H9 (cell line): ENCODE measurements around the gene FCSK. TPM values are rescaled to one million over a fixed set of nuclear protein-coding genes. Genes with fewer than 3 reads are reported as not detected.

Source experiments
- DNase-seq: peaks from one replicate; pipeline ENCODE4 v3.0.0-alpha.2; 2017
- H2AFZ ChIP-seq: one replicate; pipeline ENCODE4 v1.6.1; 2013; ENCODE audit warnings: mild to moderate bottlenecking, low read length, control low read depth, moderate library complexity
- H2AK5ac ChIP-seq: 2 replicates; pipeline ENCODE4 v1.6.1; 2013; ENCODE audit warnings: low read length, control low read depth, mixed read lengths; ENCODE audit not compliant: insufficient read length
- H2BK120ac ChIP-seq: one replicate; pipeline ENCODE4 v1.6.1; 2013; ENCODE audit warnings: low read depth, mild to moderate bottlenecking, low read length, control low read depth, inconsistent platforms; ENCODE audit not compliant: poor library complexity, severe bottlenecking
- H2BK12ac ChIP-seq: 2 replicates; pipeline ENCODE4 v1.6.1; 2013; ENCODE audit warnings: low read length, control low read depth, mixed read lengths, low read depth; ENCODE audit not compliant: insufficient read length
- H2BK15ac ChIP-seq: 2 replicates; pipeline ENCODE4 v1.6.1; 2013; ENCODE audit warnings: low read depth, low read length, control low read depth
- H2BK20ac ChIP-seq: one replicate; pipeline ENCODE4 v1.6.1; 2013; ENCODE audit warnings: low read depth, mild to moderate bottlenecking, low read length, control low read depth, inconsistent platforms; ENCODE audit not compliant: poor library complexity, severe bottlenecking
- H2BK5ac ChIP-seq: 2 replicates; pipeline ENCODE4 v1.6.1; 2013; ENCODE audit warnings: low read length, control low read depth, mixed read lengths; ENCODE audit not compliant: insufficient read length
- H3K14ac ChIP-seq: 2 replicates; pipeline ENCODE4 v1.6.1; 2013; ENCODE audit warnings: low read length, control low read depth; ENCODE audit not compliant: insufficient read depth
- H3K18ac ChIP-seq: 2 replicates; pipeline ENCODE4 v1.6.1; 2013; ENCODE audit warnings: low read depth, mild to moderate bottlenecking, mixed read lengths, low read length, control low read depth; ENCODE audit not compliant: insufficient read length
- H3K23ac ChIP-seq: 2 replicates; pipeline ENCODE4 v1.6.1; 2013; ENCODE audit warnings: low read length, control low read depth, mixed read lengths, low read depth; ENCODE audit not compliant: insufficient read length
- H3K23me2 ChIP-seq: 2 replicates; pipeline ENCODE4 v1.6.1; 2013; ENCODE audit warnings: low read depth, mild to moderate bottlenecking, mixed read lengths, low read length, control low read depth; ENCODE audit not compliant: insufficient read length, poor library complexity, severe bottlenecking
- H3K27ac ChIP-seq: 2 replicates; pipeline ENCODE4 v1.5.1; 2013; ENCODE audit warnings: low read length, control low read depth, mixed read lengths, low read depth; ENCODE audit not compliant: insufficient read length
- H3K27me3 ChIP-seq: 2 replicates; pipeline ENCODE4 v1.6.1; 2013; ENCODE audit warnings: low read length, control low read depth, inconsistent platforms; ENCODE audit not compliant: insufficient read depth
- H3K4ac ChIP-seq: 2 replicates; pipeline ENCODE4 v1.6.1; 2013; ENCODE audit warnings: low read depth, mild to moderate bottlenecking, control low read depth, inconsistent platforms, low read length, moderate library complexity
- H3K4me1 ChIP-seq: 2 replicates; pipeline ENCODE4 v1.6.1; 2013; ENCODE audit warnings: low read length, control low read depth, inconsistent platforms; ENCODE audit not compliant: insufficient read depth
- H3K4me2 ChIP-seq: 2 replicates; pipeline ENCODE4 v1.6.1; 2013; ENCODE audit warnings: low read length, control low read depth, mixed read lengths; ENCODE audit not compliant: insufficient read length, insufficient read depth
- H3K56ac ChIP-seq: 2 replicates; pipeline ENCODE4 v1.6.1; 2013; ENCODE audit warnings: low read depth, mild to moderate bottlenecking, mixed read lengths, low read length, control low read depth; ENCODE audit not compliant: insufficient read length
- H3K79me1 ChIP-seq: 2 replicates; pipeline ENCODE4 v1.6.1; 2013; ENCODE audit warnings: low read depth, mild to moderate bottlenecking, moderate library complexity, low read length, control low read depth, inconsistent platforms; ENCODE audit not compliant: insufficient read depth, poor library complexity, severe bottlenecking
- H3K79me2 ChIP-seq: 2 replicates; pipeline ENCODE4 v1.6.1; 2013; ENCODE audit warnings: low read length, control low read depth, inconsistent platforms; ENCODE audit not compliant: insufficient read depth
- H3K9ac ChIP-seq: 2 replicates; pipeline ENCODE4 v1.6.1; 2013; ENCODE audit warnings: low read length, control low read depth, mixed read lengths; ENCODE audit not compliant: insufficient read length; ENCODE audit errors: extremely low read depth
- H3K9me3 ChIP-seq: one replicate; pipeline ENCODE4 v1.6.1; 2013; ENCODE audit warnings: low read depth, low read length, inconsistent platforms; ENCODE audit not compliant: control insufficient read depth
- H3T11ph ChIP-seq: one replicate; pipeline ENCODE4 v1.6.1; 2013; ENCODE audit warnings: mild to moderate bottlenecking, low read length, control low read depth, inconsistent platforms
- H4K20me1 ChIP-seq: one replicate; pipeline ENCODE4 v1.6.1; 2013; ENCODE audit not compliant: control insufficient read depth, insufficient read length, insufficient read depth
- H4K5ac ChIP-seq: 2 replicates; pipeline ENCODE4 v1.6.1; 2013; ENCODE audit warnings: low read depth, mild to moderate bottlenecking, mixed read lengths, low read length, control low read depth; ENCODE audit not compliant: insufficient read length
- H4K8ac ChIP-seq: replicated peaks from 2 replicates; pipeline ENCODE4 v1.6.1; 2013; ENCODE audit warnings: low read length, control low read depth, mixed read lengths, low read depth; ENCODE audit not compliant: insufficient read length
- H4K91ac ChIP-seq: 2 replicates; pipeline ENCODE4 v1.6.1; 2013; ENCODE audit warnings: low read depth, mild to moderate bottlenecking, moderate library complexity, mixed read lengths, low read length, control low read depth; ENCODE audit not compliant: insufficient read length
- H3K27ac Mint-ChIP-seq, 3 experiments: 2 replicates in 2 of 3; 3 replicates in 1 of 3; pipeline ENCODE4 v1.8.0; 2020 to 2021; ENCODE audit warnings: mixed read lengths in 3 of 3, mild to moderate bottlenecking in 1 of 3, moderate library complexity in 1 of 3
- H3K27me3 Mint-ChIP-seq: 2 replicates; pipeline ENCODE4 v1.8.0; 2021; ENCODE audit warnings: low read depth, mild to moderate bottlenecking, moderate library complexity, mixed read lengths
- H3K36me3 Mint-ChIP-seq, 3 experiments: 2 replicates in 2 of 3; 3 replicates in 1 of 3; pipeline ENCODE4 v1.8.0; 2020 to 2021; ENCODE audit warnings: low read depth in 3 of 3, mixed read lengths in 3 of 3; ENCODE audit not compliant: insufficient read depth in 1 of 3
- H3K4me1 Mint-ChIP-seq, 2 experiments: 2 replicates each; pipeline ENCODE4 v1.8.0; 2020; ENCODE audit warnings: mixed read lengths in 2 of 2
- H3K4me3 Mint-ChIP-seq, 2 experiments: 2 replicates in 1 of 2; 3 replicates in 1 of 2; pipeline ENCODE4 v1.8.0; 2020 to 2021; ENCODE audit warnings: mild to moderate bottlenecking in 2 of 2, mixed read lengths in 2 of 2, moderate library complexity in 1 of 2
- H3K9me3 Mint-ChIP-seq, 2 experiments: 2 replicates in 1 of 2; 3 replicates in 1 of 2; pipeline ENCODE4 v1.8.0; 2020; ENCODE audit warnings: mild to moderate bottlenecking in 2 of 2, mixed read lengths in 2 of 2, moderate library complexity in 1 of 2
- CTCF ChIP-seq: fragments of 200-600 bp; sonication (generic); conservative IDR thresholded peaks from 3 replicates; pipeline ENCODE4 v1.8.0; 2021; ENCODE audit warnings: antibody characterized with exemption, mild to moderate bottlenecking
- WGBS: extraction: QIAGEN DNeasy Blood & Tissue Kit; methylation state at CpG from one replicate; pipeline ENCODE4 v1.1.7; 2013; ENCODE audit warnings: missing lambda C conversion rate, low lambda C conversion rate, mixed read lengths; ENCODE audit not compliant: insufficient read length; ENCODE audit errors: extremely low coverage; 5-methylcytosine and 5-hydroxymethylcytosine counted together
- total RNA-seq: library from RNA; stranded (reverse); gene quantifications from 2 replicates; pipeline ENCODE4 v1.2.1, GENCODE V29; 2021

Gene FCSK
- total RNA-seq, 1 experiment from 2014 or later, result 6.5 TPM

DNA sequence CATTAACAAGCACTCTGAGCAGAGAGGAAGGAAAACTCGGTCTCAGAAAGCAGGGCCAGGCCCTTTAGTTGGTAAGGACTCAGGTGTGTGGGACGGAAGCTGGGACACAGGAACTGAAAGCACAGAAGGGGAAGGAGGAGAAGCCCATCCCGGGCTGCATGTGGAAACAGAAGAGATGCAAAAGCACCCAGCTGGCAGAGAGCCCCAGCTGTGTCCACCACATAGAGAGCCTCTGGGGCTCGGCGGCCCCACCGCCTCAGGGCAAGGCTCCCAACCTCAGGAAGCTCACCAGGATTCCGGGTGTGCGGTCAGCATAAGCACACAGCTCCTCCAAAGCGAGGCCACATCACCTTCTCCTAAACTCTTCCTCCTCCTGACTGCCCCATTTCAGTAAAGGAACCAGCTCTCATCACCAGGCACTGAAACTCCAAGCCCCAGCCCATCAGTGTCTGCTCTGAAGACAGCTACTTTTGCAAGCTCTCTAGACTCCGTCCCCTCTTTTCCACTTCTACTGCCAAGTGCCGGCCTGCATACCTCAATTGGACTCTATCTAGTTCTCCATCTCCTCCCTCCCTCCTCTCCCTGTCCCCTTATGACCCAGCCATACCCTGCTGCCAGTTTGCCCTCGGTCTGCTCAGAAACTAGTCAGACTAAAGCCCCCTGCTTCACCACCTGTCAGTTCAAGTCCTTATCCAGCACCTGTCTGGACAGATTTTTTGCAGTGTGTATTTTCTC lies 21.5 kb upstream of the FCSK start:
- H3K27ac Mint-ChIP-seq, result peak overlapping the region; percentile 92 to 95 (median 94)
- WGBS, result no CpG with 5 or more reads among the region's 12 CpGs
- peaks cover 22% of the 10 kb centered on the region for H3K4me1 ChIP-seq
- H3T11ph ChIP-seq, result no peak overlapping the region
- H3K79me2 ChIP-seq, result peaks cover 12% of the 10 kb centered on the region; the same call in 1 of the 2 replicates
- peaks cover 10% of the 10 kb centered on the region for H3K23me2 ChIP-seq
- H3K79me1 ChIP-seq, result no peaks in the 10 kb centered on the region
- no peak for DNase-seq
- no peak overlapping the region for H2BK120ac ChIP-seq
- no peak overlapping the region for H3K4me2 ChIP-seq
- H3K27me3 Mint-ChIP-seq, result no peaks in the 10 kb centered on the region
- no peak overlapping the region for H3K9ac ChIP-seq
- 0 out of 2 replicates have a peak overlapping the region, but pooled peaks have one; percentile 10 for H3K14ac ChIP-seq
- no peak overlapping the region; a peak in 1 of 5 replicates for H3K4me3 Mint-ChIP-seq
- H3K27me3 ChIP-seq, result no peaks in the 10 kb centered on the region
- no peak overlapping the region for H4K8ac ChIP-seq
- no peak overlapping the region for H3K18ac ChIP-seq
- no peak overlapping the region for H3K4ac ChIP-seq
- H3K4me1 Mint-ChIP-seq, result peaks cover 71 to 74% of the 10 kb centered on the region in 2 experiments
- no peak overlapping the region for H3K56ac ChIP-seq
- peaks cover 7 to 15% (median 8%) of the 10 kb centered on the region in 3 experiments; a peak in 5 of 7 replicates for H3K36me3 Mint-ChIP-seq
- no peak overlapping the region for H4K91ac ChIP-seq
- no peak overlapping the region for H3K27ac ChIP-seq
- H2AFZ ChIP-seq, result no peak overlapping the region
- H3K9me3 ChIP-seq, result no peaks in the 10 kb centered on the region
- H2BK12ac ChIP-seq, result no peak overlapping the region
- no peak overlapping the region for H2BK5ac ChIP-seq
- TF ChIP-seq CTCF, result no peak
- H3K9me3 Mint-ChIP-seq, result no peaks in the 10 kb centered on the region; a peak in 1 of 5 replicates
- H2AK5ac ChIP-seq, result no peak overlapping the region
- no peak overlapping the region for H3K23ac ChIP-seq
- no peak overlapping the region for H4K5ac ChIP-seq
- no peaks in the 10 kb centered on the region for H4K20me1 ChIP-seq
- no peak overlapping the region for H2BK20ac ChIP-seq
- no peak overlapping the region for H2BK15ac ChIP-seq
